Activated T-cell treated with anti-CD3 and anti-CD28 coated beads, Interleukin-2, amount 50 U/mL, for 24 hours (primary cell): ENCODE data around the gene SS18L1.
"Not testable (repeated sequence)": the region's sequence is repeated elsewhere in the genome, so short reads cannot be mapped to it uniquely, and the experiment has no call there.

Experiments
- DNase-seq: peaks from one replicate; pipeline ENCODE4 v3.0.0-alpha.2; 2020
- H3K27ac Mint-ChIP-seq: 2 replicates; pipeline ENCODE4 v1.8.0; 2020; ENCODE audit warnings: mild to moderate bottlenecking, mixed read lengths
- H3K27me3 Mint-ChIP-seq: 2 replicates; pipeline ENCODE4 v1.8.0; 2020; ENCODE audit warnings: mixed read lengths
- H3K36me3 Mint-ChIP-seq: 2 replicates; pipeline ENCODE4 v1.8.0; 2020; ENCODE audit warnings: low read depth, mixed read lengths
- H3K4me1 Mint-ChIP-seq: 2 replicates; pipeline ENCODE4 v1.8.0; 2020; ENCODE audit warnings: low read depth, mixed read lengths
- H3K4me3 Mint-ChIP-seq: 2 replicates; pipeline ENCODE4 v1.8.0; 2020; ENCODE audit warnings: mild to moderate bottlenecking, moderate library complexity, mixed read lengths
- H3K9me3 Mint-ChIP-seq: 2 replicates; pipeline ENCODE4 v1.8.0; 2020; ENCODE audit warnings: mixed read lengths

Gene SS18L1, protein sequence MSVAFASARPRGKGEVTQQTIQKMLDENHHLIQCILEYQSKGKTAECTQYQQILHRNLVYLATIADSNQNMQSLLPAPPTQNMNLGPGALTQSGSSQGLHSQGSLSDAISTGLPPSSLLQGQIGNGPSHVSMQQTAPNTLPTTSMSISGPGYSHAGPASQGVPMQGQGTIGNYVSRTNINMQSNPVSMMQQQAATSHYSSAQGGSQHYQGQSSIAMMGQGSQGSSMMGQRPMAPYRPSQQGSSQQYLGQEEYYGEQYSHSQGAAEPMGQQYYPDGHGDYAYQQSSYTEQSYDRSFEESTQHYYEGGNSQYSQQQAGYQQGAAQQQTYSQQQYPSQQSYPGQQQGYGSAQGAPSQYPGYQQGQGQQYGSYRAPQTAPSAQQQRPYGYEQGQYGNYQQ

DNA sequence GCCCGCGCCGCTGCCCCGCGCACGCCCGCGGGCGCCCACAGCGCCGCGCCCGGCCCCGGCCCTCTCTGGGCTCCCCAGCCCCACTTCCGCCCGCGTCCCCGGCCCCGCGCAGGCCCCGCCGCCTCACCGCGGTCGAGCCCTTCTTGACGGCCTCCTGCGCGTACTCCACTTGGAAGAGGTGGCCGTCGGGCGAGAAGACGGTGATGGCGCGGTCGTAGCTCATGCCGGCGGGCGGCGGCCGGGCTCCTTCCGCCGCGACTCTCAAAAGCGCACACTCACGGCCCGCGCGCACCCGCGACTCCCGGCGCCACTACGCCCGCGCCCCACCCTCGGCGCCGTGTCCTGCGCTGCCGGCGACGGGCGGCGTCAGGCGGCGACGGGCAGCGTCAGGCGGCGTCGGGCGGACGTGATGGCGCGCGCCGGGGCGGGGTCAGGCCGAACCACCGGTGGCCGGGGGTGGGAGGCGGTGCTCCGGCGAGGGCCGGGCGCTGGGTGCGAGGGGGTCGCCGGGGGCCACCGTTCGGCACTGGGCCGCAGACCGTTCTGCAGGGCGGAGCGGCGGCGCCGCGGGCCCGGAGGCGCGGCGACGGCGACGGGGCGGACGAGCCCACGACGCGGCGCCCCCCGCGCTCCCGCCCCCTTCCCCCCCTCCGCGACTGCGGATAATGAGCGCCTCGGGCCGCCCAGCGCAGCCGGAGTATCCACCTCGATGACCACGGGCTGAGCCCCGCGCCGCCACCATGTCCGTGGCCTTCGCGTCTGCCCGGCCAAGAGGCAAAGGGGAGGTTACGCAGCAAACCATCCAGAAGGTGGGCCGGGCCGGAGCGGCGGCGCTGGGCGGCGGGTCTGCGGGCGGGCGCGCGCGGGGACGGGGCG, at the start of gene SS18L1, which contains the start of gene PSMA7:
Gene SS18L1, plus strand, starts transcription at position 689 of the 876 bp plus-strand sequence. Its CDS starts 52 bp downstream, at position 741.
Gene PSMA7, minus strand, starts transcription at position 314 of the 876 bp plus-strand sequence. Its CDS starts 91 bp downstream, at position 223.
- Mint-ChIP-seq H3K27ac (peak within 1 kb of the TSS; percentile 95), H3K4me1 (peaks cover 67% of the 10 kb centered on the region), H3K36me3 (peaks cover 58% of the 10 kb centered on the region), H3K9me3 (no peaks in the 10 kb centered on the region), H3K4me3 (peak within 1 kb of the TSS; percentile 91), H3K27me3 (no peaks in the 10 kb centered on the region)
- peak; percentile 91 for DNase-seq

DNA sequence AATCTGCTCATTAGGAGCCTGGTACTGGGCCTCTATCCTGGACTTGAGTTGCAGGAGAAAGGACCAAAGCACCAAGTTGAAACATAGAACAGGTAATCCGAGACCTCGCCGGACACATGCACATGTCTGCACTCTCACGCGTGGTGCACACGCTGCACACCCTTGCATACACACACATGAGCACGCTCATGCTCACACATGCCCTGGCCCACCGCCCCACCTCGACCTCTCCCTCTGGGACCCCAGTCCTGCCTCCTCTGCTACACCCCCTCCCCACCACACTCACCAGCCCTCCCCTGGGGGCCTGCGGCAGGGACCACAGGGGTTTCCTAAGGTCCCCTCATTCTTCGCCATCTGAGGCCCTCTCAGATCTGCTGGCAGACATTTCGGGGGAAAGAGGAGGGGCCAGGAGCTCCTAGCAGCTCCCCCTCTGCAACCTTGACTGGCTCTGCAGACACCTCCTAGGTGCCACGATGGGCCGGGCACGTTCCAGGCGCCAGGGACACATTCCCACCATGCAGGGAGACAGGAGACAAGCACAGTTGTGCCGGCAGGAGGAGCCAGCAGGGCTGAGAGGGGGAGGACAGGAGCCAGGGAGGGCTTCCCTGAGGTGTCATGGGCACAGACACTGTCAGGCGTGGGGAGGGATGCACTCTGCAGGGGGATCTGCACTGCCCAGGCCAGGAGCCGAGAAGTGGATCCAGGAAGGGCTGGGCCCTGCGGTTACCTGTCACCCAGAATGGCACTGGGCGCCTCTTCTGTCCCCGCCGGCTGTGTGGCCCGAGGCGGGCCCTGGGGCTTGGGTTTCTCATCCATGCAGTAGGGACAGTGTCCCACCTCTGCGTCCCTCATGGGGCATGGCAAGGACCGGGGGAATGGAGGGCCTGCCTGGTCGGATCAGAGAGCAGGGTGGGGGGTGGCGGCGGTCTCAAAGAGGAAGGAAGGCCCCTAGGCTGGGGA, 46.9 kb upstream of the SS18L1 start:
- peaks cover 6% of the 10 kb centered on the region for H3K36me3 Mint-ChIP-seq
- peaks cover 22% of the 10 kb centered on the region for H3K9me3 Mint-ChIP-seq
- no peak overlapping the region for H3K4me3 Mint-ChIP-seq
- H3K27me3 Mint-ChIP-seq: peaks cover 5% of the 10 kb centered on the region
- H3K27ac Mint-ChIP-seq: no peak overlapping the region
- DNase-seq: no peak
- no peaks in the 10 kb centered on the region for H3K4me1 Mint-ChIP-seq

DNA sequence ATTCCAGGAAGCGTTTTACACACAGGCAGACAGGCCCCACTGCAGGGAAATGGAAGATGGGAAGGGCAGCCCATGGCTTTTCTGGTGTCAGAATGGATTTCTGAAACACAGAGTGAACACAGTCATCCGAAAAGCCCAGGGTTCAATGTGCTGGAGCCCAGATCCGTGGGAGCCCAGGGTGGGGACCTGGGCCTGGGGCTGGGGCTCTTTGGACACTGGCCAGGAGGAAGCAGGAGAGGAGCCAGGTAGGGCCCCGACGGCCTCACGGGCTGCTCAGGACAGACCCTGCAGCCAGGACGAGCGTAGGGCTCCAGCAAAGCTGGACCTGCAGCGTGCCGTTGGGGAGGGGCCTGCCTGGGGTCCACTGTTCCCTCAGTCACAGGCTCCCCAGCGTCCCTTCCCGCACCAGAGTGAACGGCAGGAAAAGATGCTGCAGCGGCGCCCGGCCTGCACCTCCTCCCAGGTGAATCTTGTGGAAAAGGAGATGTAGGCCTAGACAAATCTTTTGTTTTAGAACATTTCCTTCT, 45.6 kb upstream of the SS18L1 start:
- no peaks in the 10 kb centered on the region for H3K4me1 Mint-ChIP-seq
- no peak overlapping the region for H3K4me3 Mint-ChIP-seq
- peaks cover 6% of the 10 kb centered on the region for H3K36me3 Mint-ChIP-seq
- DNase-seq: no peak
- peaks cover 20% of the 10 kb centered on the region for H3K9me3 Mint-ChIP-seq
- H3K27me3 Mint-ChIP-seq: no peaks in the 10 kb centered on the region
- no peak overlapping the region for H3K27ac Mint-ChIP-seq

DNA sequence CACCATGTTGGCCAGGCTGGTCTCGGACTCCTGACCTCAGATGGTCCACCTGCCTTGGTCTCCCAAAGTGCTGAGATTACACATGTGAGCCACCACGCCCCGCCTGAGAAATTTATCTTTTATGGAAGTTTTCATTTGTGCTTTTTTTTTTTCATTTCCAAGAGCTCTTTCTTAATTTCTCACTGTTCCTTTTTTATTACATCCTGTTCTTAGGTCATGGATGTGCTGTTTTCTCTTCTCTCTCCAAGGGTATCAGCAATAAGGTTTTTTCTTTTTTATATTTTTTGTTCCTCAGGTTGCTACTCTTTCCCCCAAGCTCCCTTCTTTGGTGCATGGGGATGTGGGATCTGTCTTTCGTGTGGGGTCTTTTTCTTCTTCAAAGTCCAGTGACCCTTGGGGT, 42.5 kb upstream of the SS18L1 start:
- H3K9me3 Mint-ChIP-seq: peaks cover 28% of the 10 kb centered on the region
- no peak for DNase-seq
- H3K4me3 Mint-ChIP-seq: no peak overlapping the region
- H3K27me3 Mint-ChIP-seq: no peaks in the 10 kb centered on the region
- no peaks in the 10 kb centered on the region for H3K4me1 Mint-ChIP-seq
- no peak overlapping the region for H3K27ac Mint-ChIP-seq
- H3K36me3 Mint-ChIP-seq: peaks cover 18% of the 10 kb centered on the region

DNA sequence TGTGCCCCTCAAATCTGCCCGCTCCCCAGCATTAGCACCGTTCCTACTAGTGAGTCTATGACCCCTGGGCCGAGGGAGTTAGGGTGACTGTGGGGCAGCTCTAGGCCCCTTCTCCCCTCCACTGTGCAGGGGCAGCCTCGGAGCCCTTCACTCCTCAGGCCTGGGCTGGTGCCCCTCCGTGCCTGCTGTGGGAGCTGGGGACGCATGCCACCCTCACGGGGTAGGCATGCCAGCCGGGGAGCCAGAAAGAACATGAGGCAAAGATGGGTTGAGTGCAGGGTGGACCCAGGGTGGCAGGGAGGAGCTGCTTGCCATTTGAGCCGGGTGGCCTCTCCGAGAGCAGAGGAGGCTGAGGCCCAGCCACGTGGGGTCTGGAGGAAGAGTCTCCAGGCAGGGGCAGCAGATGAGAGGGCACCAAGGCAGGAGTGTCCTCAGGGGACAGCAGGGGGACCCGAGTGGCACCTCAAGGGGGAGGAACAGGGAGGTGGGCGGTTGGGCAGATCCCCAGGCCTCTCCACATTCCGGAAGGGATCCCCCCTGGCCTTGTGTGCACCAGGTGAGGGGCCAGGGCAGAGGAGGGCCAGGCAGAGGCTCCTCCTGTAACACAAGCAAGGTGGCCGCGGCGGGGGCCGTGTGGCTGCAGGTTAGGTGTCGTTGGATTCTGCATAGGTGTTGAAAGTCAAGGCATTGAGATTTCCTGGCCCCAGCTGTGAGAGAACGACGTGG, 39.9 kb upstream of the SS18L1 start:
- Mint-ChIP-seq H3K36me3 (peaks cover 29% of the 10 kb centered on the region), H3K4me3 (no peak overlapping the region), H3K4me1 (no peaks in the 10 kb centered on the region), H3K27ac (no peak overlapping the region), H3K9me3 (peaks cover 45% of the 10 kb centered on the region), H3K27me3 (no peaks in the 10 kb centered on the region)
- no peak for DNase-seq

DNA sequence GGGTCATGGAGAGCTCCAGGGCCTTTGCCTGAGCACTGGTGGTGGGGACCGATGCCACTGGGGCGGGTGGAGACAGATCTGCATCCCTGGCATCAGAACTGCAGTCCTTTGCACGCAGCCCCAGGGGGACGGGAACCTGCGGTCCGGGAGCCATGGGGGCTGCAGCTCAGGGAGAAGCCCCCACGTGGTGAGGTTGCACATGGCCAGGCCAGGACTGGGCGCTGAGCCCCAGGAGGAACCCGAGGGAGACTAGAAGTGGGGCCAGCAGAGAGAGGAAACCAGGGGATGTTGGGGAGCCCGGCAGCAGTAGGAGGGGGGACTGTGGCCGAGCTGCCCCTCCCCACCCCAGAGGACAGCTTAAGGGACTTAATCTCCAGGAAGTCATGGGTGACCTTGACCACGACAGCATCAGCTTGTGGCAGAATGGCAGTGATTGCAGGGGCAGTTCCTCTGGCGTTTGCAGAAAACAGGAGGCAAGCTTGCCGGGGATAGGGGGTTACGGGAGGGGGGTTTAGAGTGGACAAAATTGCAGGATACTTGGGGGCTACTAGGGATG, 39.3 kb upstream of the SS18L1 start:
- no peak overlapping the region for H3K27ac Mint-ChIP-seq
- H3K4me1 Mint-ChIP-seq: no peaks in the 10 kb centered on the region
- DNase-seq: no peak
- H3K9me3 Mint-ChIP-seq: peaks cover 51% of the 10 kb centered on the region
- peaks cover 32% of the 10 kb centered on the region for H3K36me3 Mint-ChIP-seq
- no peaks in the 10 kb centered on the region for H3K27me3 Mint-ChIP-seq
- H3K4me3 Mint-ChIP-seq: no peak overlapping the region

DNA sequence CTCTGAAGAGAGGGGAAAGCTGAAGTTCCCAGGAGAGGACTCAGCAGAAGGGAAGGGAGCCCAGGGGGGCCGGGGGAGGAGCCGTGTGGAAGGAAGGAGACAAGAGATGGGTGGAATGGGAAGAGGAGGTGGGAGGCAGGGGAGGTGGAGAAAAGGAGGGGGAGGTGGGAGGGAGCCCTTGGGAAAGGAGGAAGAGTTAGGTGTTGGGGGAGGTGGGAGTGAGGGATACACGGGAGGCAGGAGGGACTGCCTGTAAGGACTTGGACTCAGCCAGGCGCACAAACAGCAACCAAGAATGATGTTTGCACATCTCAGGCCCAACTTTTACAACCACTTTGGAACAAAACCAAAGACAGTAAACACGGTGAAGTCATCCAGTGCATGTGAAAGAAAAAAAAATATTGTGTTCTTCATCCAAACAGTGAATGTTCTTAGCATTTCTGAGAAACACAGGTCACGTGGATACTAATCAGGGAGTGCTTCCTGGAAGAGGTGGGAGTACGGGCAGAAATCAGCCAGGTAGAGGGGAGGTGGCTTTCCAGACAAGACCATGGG, 38.7 kb upstream of the SS18L1 start:
- Mint-ChIP-seq H3K27ac (no peak overlapping the region), H3K27me3 (no peaks in the 10 kb centered on the region), H3K4me3 (no peak overlapping the region), H3K36me3 (peaks cover 33% of the 10 kb centered on the region), H3K4me1 (no peaks in the 10 kb centered on the region), H3K9me3 (peaks cover 51% of the 10 kb centered on the region)
- no peak for DNase-seq

DNA sequence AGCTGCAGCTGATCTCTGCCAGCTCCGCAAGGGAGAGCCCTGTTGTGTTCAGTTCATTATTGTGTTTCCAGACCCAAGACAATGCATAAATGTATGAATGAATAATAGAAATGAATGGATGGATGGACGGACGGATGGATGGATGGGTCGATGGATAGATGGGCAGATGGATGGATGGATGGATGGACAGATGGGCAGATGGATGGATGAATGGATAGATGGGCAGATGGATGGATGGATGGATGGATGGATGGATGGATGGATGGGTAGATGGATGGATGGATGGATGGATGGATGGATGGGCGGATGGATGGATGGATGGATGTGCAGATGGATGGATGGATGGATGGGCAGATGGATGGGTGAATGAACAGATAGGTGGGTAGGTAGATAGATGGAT, 38.0 kb upstream of the SS18L1 start:
- H3K27me3 Mint-ChIP-seq: no peaks in the 10 kb centered on the region
- H3K27ac Mint-ChIP-seq: no peak overlapping the region
- H3K9me3 Mint-ChIP-seq: peaks cover 49% of the 10 kb centered on the region

DNA sequence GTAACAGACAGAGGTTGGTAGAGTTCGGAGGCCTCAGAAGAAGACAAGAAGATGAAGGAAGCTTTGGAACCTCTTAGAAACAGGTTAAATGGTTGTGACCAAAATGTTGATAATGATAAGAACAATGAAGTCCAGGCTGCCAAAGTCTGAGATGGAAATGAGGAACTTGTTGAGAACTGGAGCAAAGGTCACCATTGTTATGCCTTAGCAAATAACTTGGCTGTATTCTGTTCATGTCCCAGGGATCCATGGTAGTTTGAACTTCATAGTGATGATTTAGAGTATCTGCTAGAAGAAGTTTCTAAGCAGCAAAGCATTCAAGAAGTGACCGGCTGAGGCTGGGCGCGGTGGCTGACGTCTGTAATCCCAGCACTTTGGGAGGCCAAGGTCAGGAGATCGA, 32.4 kb upstream of the SS18L1 start:
- peaks cover 56% of the 10 kb centered on the region for H3K9me3 Mint-ChIP-seq
- no peak overlapping the region for H3K27ac Mint-ChIP-seq
- peaks cover 1% of the 10 kb centered on the region for H3K4me1 Mint-ChIP-seq
- no peak overlapping the region for H3K4me3 Mint-ChIP-seq
- peaks cover 34% of the 10 kb centered on the region for H3K36me3 Mint-ChIP-seq
- no peak for DNase-seq
- no peaks in the 10 kb centered on the region for H3K27me3 Mint-ChIP-seq

More for the DNA sequence above, 38.0 kb upstream of the SS18L1 start:
- no peak overlapping the region for H3K4me3 Mint-ChIP-seq
- H3K36me3 Mint-ChIP-seq: peaks cover 37% of the 10 kb centered on the region
- H3K4me1 Mint-ChIP-seq: no peaks in the 10 kb centered on the region
- no peak for DNase-seq

DNA sequence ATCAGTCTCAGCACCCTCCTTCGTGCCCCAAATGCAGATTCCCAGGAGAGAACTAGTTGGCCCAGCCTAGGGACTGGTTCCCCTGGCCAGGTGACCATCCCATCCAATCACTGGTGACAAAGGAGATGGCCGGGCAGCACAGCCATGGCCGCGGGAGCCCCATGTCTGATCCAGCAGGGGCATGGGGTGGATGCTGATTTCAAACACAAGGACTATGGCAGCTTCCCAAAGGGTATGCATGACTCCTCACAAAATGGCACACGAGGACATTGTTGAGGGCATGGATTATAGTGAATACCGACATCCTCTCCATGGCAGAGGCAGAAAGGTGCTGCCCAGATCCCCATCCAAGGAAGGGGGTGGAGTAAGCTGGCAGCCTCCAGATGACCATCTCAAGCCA, 31.2 kb upstream of the SS18L1 start:
- no peak for DNase-seq
- Mint-ChIP-seq H3K9me3 (peaks cover 48% of the 10 kb centered on the region), H3K4me1 (peaks cover 7% of the 10 kb centered on the region), H3K36me3 (peaks cover 34% of the 10 kb centered on the region), H3K27me3 (no peaks in the 10 kb centered on the region), H3K27ac (no peak overlapping the region), H3K4me3 (no peak overlapping the region)

DNA sequence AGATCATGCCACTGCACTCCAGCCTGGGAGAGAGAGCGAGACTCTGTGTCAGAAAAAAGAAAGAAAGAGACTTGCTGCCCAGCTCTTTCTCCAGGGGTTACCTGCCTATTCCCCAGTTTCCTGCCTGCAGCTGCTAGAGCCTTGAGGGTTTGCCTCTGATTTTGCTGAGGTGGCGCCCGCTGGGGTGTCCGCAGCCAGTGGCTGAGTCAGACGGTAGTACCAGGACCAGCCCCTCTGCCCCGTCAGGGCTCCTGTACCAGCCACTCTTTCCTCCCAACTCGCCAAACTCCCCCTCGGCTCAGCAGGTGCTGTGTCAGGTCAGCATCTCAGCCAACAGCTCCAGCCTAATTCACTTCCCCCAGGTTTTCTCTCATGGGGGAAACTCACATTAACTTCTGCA, 28.7 kb upstream of the SS18L1 start:
- Mint-ChIP-seq H3K27ac (no peak overlapping the region), H3K4me3 (no peak overlapping the region), H3K4me1 (peaks cover 24% of the 10 kb centered on the region), H3K36me3 (peaks cover 22% of the 10 kb centered on the region), H3K27me3 (no peaks in the 10 kb centered on the region), H3K9me3 (peaks cover 31% of the 10 kb centered on the region)
- no peak for DNase-seq

DNA sequence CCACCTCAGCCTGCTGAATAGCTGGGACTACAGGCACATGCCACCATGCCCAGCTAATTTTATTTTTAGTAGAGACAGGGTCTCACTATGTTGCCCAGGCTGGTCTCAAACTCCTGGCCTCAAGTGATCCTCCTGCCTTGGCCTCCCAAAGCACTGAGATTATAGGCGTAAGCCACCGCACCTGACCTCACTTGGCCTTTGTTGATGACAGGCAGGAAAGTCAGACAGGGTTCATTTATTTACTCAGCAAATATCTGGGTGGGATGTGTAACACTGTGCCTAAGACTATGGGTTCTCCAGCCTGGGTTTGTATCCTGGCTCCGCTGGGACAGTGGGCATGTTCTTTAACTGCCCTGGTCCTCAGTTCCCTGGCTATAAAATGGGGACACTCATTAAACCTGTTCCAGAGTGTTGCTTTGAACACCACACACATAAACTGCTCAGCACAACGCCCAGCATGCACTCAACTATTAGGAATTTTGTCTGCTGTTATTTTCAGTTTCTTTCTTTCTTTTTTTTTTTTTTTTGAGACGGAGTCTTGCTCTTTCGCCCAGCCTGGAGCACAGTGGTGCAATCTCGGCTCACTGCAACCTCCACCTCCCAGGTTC, 27.7 kb upstream of the SS18L1 start:
- H3K4me1 Mint-ChIP-seq: peaks cover 30% of the 10 kb centered on the region
- peaks cover 17% of the 10 kb centered on the region for H3K36me3 Mint-ChIP-seq
- peaks cover 27% of the 10 kb centered on the region for H3K9me3 Mint-ChIP-seq
- H3K27ac Mint-ChIP-seq, H3K27me3 Mint-ChIP-seq, H3K4me3 Mint-ChIP-seq, DNase-seq: not testable (repeated sequence)
